GM19099 (cell line): ENCODE measurements around the gene PCDHGC4.

Source experiments
- POLR2A ChIP-seq: IDR thresholded peaks from 3 replicates; pipeline ENCODE4 v1.6.1; 2011; ENCODE audit warnings: low read depth; ENCODE audit not compliant: insufficient read length; ENCODE audit errors: extremely low read depth

The PCDHGC4 gene

DNA sequence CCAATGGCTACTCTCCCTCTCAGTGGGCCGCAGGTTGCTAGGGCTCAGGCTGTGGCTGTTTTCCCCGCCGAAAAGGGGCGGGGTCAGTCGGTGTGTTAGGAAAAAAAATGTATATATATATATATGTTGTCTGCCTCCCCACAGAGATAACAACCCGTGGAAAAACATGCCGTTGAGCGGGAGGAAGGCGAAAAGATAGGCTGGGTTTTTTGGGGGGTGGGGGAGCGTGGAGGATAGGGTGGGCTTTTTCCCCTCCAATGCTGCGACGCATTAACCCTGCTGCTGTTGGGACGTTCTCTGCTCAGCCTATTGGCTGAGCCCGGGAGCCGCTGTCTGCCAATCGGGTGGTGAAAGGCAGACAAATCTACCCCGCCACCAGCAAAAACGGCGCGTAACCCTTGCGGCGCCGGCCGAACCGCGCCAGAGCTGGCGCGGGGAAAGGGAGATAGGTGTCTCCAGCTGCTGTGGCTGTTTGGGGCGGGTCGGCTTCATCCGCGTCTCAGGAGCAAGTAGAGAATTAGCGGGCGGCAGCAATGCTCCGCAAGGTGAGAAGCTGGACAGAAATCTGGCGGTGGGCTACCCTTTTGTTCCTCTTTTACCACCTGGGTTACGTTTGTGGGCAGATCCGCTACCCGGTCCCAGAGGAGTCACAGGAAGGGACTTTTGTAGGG, at the start of gene PCDHGC4:
Gene PCDHGC4, plus strand, starts transcription at position 390 of the 671 bp plus-strand sequence. Its CDS starts 144 bp downstream, at position 534.
- TF ChIP-seq POLR2A, result no peak

GRCh38 chr5:141437221-141437620, 47.6 kb upstream of the PCDHGC4 start:
- no peak for TF ChIP-seq POLR2A

DNA sequence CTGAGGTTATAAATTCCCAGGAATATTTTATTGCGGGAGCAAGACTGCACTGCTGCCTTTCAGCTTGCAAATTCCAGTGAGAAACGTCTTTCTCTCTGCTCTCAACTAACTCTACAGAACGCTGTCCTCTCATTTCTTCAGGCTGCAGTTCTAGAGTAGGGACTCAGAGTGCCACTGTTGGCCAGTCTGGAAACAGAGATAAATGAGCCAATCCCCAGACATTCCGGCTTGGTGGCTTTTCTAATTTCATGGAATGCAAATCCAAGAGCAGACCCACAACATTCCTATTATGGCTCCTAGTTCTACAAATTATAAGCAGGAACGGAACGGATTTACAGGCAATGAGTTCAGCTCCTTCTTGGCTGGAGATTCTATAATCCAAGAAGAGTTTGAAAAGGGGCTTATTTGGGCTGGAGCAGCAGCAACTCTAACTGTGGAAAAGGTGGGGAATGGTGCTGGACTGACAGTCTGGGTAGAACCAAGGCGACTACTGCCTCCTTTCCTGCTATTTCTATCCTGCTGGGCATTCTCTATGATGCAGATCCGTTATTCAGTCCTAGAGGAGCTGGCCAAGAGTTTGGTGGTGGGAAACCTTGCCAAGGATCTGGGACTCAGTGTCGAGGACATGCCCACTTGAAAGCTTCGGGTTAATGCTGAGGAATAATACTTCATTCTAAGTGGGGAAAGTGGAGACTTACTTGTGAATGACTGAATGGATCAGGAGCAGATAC, 45.3 kb upstream of the PCDHGC4 start:
- no peak for TF ChIP-seq POLR2A

DNA sequence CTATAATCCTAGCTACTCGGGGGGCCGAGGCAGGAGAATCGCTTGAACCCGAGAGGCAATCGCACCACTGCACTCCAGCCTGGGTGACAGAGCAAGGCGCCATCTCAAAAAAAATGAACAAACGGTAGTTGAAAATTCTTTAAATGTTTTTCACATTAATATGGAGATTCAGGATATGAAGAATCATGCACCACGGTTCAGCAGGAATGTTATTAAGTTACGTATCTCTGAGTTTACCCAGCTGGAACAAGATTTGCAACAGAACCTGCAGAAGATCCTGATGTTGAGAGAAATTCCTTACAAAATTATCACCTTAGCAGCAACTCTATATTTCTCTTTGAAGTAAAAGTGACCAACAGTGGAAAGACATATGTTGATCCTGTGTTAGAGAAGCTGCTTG, 44.5 kb upstream of the PCDHGC4 start:
- no peak for TF ChIP-seq POLR2A

DNA sequence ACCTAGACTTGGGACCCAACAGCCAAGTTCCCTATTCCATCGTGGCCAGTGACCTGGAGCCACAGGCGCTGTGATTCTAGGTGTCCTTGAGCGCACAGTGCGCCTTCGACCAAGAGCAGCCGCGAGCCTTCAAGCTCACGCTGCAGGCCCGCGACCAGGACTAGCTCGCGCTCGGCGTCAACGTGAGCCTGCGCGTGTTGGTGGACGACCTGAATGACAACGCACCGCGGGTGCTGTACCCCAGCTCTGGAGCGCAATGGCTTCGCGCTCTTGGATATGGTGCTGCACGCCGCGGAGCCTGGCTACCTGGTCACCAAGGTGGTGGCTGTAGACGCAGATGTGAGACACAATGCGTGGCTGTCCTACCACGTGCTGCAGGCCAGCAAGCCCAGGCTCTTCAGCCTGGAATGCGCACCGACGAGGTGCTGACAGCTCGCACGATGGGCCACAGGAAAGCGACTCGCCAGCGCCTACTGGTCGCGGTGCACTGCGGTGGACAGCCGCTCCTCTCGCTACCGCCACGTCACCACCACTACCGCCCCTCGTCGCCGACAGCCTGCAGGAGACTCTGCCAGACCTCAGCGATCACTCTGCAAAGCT, 43.2 kb upstream of the PCDHGC4 start:
- no peak for TF ChIP-seq POLR2A

DNA sequence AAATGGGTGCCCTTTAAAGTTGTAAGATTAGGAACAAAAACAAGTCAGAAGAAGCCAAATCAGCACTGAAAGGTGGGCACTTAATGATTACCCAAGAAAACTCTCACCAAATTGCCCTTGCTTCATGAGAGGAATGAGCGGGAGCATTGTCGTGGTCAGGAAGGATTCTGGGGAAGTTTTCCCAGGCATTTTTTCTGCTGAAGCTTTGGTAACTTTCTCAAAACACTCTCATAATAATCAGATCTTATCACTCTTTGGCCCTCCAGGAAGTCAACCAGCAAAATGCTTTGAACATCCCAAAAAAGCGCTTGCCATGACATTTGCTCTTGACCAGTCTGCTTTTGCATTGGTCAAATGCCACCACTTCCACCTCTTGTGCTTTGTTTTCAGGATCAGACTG, 19.5 kb upstream of the PCDHGC4 start:
- TF ChIP-seq POLR2A, result no peak

DNA sequence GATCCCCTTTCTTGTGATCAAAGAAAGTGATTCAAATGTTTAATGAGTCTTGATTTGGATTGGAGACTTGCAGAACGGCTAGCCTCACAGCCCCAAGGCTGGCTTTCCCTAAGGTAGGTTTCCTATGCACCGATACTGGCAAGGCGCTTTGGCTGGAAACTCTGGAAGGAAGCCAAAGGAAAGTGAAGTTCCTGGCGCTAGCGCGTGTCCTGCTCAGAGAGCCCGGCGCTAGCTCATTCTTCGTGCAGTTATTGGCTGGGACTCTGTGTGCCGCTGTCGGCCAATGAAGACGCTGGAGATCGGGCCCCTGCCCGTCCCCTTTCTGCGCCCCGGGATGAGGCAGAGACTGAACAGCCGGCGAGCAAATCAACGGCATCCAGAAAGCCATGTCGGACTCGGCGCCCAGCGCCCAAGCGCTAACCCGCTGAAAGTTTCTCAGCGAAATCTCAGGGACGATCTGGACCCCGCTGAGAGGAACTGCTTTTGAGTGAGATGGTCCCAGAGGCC, 9.2 kb upstream of the PCDHGC4 start, which contains the start of gene PCDHGC3:
Gene PCDHGC3, plus strand, starts transcription at position 342 of the 507 bp plus-strand sequence. Its CDS starts 151 bp downstream, at position 493.
- no peak for TF ChIP-seq POLR2A

DNA sequence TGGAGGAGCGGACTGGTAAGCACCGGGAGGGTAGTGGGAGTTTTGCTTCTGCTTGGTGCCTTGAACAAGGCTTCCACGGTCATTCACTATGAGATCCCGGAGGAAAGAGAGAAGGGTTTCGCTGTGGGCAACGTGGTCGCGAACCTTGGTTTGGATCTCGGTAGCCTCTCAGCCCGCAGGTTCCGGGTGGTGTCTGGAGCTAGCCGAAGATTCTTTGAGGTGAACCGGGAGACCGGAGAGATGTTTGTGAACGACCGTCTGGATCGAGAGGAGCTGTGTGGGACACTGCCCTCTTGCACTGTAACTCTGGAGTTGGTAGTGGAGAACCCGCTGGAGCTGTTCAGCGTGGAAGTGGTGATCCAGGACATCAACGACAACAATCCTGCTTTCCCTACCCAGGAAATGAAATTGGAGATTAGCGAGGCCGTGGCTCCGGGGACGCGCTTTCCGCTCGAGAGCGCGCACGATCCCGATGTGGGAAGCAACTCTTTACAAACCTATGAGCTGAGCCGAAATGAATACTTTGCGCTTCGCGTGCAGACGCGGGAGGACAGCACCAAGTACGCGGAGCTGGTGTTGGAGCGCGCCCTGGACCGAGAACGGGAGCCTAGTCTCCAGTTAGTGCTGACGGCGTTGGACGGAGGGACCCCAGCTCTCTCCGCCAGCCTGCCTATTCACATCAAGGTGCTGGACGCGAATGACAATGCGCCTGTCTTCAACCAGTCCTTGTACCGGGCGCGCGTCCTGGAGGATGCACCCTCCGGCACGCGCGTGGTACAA, 8.5 kb upstream of the PCDHGC4 start:
- TF ChIP-seq POLR2A, result no peak

DNA sequence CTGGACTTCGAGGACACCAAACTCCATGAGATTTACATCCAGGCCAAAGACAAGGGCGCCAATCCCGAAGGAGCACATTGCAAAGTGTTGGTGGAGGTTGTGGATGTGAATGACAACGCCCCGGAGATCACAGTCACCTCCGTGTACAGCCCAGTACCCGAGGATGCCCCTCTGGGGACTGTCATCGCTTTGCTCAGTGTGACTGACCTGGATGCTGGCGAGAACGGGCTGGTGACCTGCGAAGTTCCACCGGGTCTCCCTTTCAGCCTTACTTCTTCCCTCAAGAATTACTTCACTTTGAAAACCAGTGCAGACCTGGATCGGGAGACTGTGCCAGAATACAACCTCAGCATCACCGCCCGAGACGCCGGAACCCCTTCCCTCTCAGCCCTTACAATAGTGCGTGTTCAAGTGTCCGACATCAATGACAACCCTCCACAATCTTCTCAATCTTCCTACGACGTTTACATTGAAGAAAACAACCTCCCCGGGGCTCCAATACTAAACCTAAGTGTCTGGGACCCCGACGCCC, 7.7 kb upstream of the PCDHGC4 start:
- no peak for TF ChIP-seq POLR2A

DNA sequence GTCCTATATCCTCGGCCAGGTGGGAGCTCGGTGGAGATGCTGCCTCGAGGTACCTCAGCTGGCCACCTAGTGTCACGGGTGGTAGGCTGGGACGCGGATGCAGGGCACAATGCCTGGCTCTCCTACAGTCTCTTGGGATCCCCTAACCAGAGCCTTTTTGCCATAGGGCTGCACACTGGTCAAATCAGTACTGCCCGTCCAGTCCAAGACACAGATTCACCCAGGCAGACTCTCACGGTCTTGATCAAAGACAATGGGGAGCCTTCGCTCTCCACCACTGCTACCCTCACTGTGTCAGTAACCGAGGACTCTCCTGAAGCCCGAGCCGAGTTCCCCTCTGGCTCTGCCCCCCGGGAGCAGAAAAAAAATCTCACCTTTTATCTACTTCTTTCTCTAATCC, 7.0 kb upstream of the PCDHGC4 start:
- TF ChIP-seq POLR2A, result no peak

DNA sequence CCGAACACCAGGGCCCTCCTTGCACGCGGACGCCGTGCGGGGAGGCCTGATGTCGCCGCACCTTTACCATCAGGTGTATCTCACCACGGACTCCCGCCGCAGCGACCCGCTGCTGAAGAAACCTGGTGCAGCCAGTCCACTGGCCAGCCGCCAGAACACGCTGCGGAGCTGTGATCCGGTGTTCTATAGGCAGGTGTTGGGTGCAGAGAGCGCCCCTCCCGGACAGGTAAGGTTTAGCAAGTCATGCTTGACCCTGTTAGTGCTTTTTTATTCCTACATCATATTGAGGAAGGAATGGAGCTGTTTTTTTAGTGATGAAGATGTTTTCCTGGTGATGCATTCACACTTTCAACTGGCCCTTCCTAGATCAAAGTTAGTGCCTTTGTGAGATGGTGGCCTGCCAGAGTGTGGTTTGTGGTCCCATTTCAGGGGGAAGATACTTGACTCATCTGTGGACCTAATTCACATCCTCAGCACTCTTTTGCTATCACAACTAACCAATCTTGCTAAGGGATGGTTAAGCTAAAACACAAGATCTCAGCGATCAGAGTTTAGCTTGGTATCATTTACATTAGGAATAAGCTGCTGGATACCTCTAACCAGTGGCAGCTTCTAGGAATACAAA, 6.4 kb upstream of the PCDHGC4 start:
- no peak for TF ChIP-seq POLR2A

- no peak for TF ChIP-seq POLR2A
Measured at GRCh38 chr5:141479776-141480175, 5.1 kb upstream of the PCDHGC4 start.

GRCh38 chr5:141483902-141484301, 928 bp upstream of the PCDHGC4 start:
- no peak for TF ChIP-seq POLR2A

DNA sequence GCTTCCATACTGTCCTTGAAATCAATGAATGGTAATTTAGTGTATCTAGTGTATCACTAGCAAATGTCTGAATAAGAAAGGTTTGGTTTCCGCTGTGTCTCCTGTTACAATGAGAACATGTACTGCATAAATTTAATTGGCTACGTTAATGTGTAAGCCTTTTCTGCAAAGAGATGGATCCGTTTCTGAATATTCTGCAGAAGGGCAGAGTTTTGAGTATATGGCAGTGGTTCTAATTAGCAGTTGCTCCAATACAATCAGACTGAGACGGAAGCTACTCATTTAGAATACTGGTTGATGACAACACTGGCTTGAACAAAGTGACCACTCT, 555 bp upstream of the PCDHGC4 start:
- TF ChIP-seq POLR2A, result no peak

DNA sequence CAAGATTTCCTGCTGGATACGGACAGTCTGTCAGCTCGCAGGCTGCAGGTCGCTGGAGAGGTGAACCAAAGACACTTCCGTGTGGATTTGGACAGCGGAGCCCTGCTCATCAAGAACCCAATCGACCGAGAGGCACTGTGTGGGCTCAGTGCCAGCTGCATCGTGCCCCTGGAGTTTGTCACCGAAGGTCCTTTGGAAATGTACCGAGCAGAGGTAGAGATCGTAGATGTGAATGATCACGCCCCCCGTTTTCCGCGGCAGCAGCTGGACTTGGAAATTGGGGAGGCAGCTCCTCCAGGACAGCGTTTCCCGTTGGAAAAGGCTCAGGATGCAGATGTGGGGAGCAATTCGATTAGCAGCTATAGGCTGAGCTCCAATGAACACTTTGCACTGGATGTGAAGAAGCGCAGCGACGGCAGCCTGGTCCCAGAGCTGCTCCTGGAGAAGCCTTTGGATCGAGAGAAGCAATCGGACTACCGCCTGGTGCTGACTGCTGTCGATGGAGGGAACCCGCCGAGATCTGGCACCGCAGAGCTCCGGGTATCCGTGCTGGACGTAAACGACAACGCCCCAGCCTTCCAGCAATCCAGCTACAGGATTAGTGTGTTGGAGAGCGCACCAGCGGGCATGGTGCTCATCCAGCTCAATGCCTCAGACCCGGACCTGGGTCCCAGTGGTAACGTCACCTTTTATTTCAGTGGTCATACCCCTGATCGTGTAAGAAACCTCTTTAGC, 658 bp downstream of the PCDHGC4 start:
- no peak for TF ChIP-seq POLR2A
